ENCODE measurements around the gene MIPEP.
A peak's percentile ranks its signal among the peaks of the same experiment; 100 is the strongest.

DNA sequence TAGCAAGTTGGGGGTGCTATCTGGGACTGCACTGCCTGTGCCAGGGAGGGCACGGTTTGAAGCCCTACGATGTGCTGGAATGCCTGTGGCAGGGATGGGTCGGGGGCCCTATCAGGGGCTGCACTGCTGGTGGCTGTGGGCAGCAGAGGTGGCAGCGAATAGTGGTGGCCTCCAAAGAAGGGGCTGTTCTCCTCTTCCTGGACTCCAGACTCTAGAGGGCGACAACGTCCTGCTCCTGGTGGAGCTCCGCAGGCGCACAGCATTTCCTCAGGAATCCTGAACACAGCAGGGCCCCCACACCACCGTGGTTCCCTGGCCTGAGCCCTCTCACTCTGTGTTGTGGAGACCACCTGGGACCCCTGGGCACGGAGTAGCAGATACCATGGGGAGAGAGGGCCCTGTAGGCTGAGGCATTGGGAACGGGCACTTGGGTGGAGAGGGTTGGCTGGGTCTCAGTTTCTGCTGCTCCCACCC is 173.4 kb downstream of the MIPEP start:
- TF ChIP-seq POLR2A (IDR thresholded peaks at IDR 0.05) (no peak), CTCF (IDR thresholded peaks at IDR 0.05) (peak in 1 of 6 experiments; percentile 16)

Measured in adrenal gland (tissue), 5 donors.